Measurements from ENCODE around the gene RHBDL1. TPM values are rescaled to one million over a fixed set of nuclear protein-coding genes. Genes with fewer than 3 reads are reported as not detected.

The RHBDL1 gene
- polyA plus RNA-seq, 1 donor (not counting 4 experiments of a cell fraction or from before 2014, with no cell fraction given), result 0.71 TPM

DNA sequence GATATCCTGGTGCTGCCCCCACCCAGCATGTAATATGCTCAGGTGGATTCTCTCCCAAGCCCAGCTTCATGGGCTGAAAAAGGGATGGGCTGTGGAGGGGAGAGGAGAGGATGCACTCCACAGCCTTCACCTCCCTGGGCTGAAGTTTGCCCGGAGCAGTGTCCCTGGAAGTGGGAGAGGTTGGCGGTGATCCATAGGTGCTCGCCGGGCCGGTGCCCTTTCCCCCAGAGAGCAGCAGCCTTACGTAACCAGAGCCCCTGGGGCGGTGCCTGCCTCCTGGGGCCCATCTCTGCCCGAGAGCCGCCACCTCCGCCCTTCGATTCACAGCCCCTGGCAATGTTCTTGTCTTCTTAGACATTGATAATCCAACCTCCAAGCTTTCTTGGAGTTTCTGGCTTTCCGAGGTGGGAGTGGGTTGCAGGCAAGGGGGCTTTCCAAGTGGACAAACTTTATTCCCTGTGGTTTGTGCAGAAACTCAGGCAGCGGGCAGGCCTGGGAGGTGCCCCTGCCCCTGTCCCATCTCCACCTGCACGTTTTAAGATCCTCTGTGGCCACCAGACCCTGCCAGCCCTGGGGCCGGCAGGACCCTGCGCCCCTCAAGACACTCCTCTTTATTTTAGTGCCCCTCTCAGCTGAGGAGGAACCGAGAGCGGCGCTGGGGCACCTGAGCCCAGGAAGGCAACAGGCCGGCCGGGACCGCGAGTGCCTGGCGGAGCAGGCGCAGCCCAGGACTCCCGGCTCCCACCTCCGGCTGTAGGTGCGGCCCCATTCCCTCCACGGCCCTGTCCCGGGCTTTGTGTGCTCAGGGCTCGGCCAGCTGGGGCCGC lies 29.4 kb upstream of the RHBDL1 start:
- no peak overlapping the region for H3K4me3 ChIP-seq (ENCODE audit: control insufficient read depth in 2 of 3, extremely low read depth in 1 of 3, insufficient read depth in 2 of 3, low read depth in 1 of 3, low read length in 3 of 3)
- DNase-seq (ENCODE audit: low read depth, low spot score), result no peak
- H2AFZ ChIP-seq (ENCODE audit: control insufficient read depth, low read length), result no peak overlapping the region
- no peaks in the 10 kb centered on the region for H3K9me3 ChIP-seq (ENCODE audit: control insufficient read depth, low read depth, low read length)
- dilution Hi-C loops (cut with MboI; ENCODE audit: extremely low pct_ligation_motif_present, low sequenced_read_pairs), result no loop called here
- no peak overlapping the region for H3K4me2 ChIP-seq (ENCODE audit: control insufficient read depth, extremely low read depth, insufficient read depth, low read depth, low read length)
- no peak for TF ChIP-seq EZH2 (IDR thresholded peaks at IDR 0.05; ENCODE audit: low read length)
- TF ChIP-seq, protein P1, sequence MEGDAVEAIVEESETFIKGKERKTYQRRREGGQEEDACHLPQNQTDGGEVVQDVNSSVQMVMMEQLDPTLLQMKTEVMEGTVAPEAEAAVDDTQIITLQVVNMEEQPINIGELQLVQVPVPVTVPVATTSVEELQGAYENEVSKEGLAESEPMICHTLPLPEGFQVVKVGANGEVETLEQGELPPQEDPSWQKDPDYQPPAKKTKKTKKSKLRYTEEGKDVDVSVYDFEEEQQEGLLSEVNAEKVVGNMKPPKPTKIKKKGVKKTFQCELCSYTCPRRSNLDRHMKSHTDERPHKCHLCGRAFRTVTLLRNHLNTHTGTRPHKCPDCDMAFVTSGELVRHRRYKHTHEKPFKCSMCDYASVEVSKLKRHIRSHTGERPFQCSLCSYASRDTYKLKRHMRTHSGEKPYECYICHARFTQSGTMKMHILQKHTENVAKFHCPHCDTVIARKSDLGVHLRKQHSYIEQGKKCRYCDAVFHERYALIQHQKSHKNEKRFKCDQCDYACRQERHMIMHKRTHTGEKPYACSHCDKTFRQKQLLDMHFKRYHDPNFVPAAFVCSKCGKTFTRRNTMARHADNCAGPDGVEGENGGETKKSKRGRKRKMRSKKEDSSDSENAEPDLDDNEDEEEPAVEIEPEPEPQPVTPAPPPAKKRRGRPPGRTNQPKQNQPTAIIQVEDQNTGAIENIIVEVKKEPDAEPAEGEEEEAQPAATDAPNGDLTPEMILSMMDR (optimal IDR thresholded peaks at IDR 0.05 in 1 of 3, IDR thresholded peaks at IDR 0.05 in 1 of 3, conservative IDR thresholded peaks at IDR 0.05 in 1 of 3; ENCODE audit: extremely low read depth in 1 of 3, insufficient read depth in 2 of 3, low read length in 3 of 3), result no peak
- H3K4me1 ChIP-seq (ENCODE audit: control insufficient read depth, extremely low read depth, insufficient read depth, low read length), result peaks cover 16% of the 10 kb centered on the region
- H3K79me2 ChIP-seq (ENCODE audit: control insufficient read depth, insufficient read depth, low read length), result peaks cover 6% of the 10 kb centered on the region
- no peak overlapping the region for H3K9ac ChIP-seq (ENCODE audit: control insufficient read depth, extremely low read depth, insufficient read depth, low read length)
- no peaks in the 10 kb centered on the region for H3K36me3 ChIP-seq (ENCODE audit: control insufficient read depth in 2 of 2, extremely low read depth in 1 of 2, insufficient read depth in 2 of 2, low read length in 2 of 2)
- peaks cover 2% of the 10 kb centered on the region for H3K9me1 ChIP-seq (ENCODE audit: control insufficient read depth, extremely low read depth, insufficient read depth, low read length)
- FAIRE-seq, result no peak
- H3K27me3 ChIP-seq (ENCODE audit: control insufficient read depth, extremely low read depth, insufficient read depth, low read length), result no peaks in the 10 kb centered on the region
- no peak overlapping the region for H3K27ac ChIP-seq (ENCODE audit: control insufficient read depth, insufficient read depth, low read length)
- H4K20me1 ChIP-seq (ENCODE audit: control insufficient read depth, extremely low read depth, insufficient read depth, low read length), result no peaks in the 10 kb centered on the region

- H2AFZ ChIP-seq (ENCODE audit: control insufficient read depth, low read length), result no peak overlapping the region
- H3K79me2 ChIP-seq (ENCODE audit: control insufficient read depth, insufficient read depth, low read length), result peaks cover 6% of the 10 kb centered on the region
- DNase-seq (ENCODE audit: low read depth, low spot score) (no peak), FAIRE-seq (no peak)
- H3K9me3 ChIP-seq (ENCODE audit: control insufficient read depth, low read depth, low read length), result no peaks in the 10 kb centered on the region
- no peaks in the 10 kb centered on the region for H3K36me3 ChIP-seq (ENCODE audit: control insufficient read depth in 2 of 2, extremely low read depth in 1 of 2, insufficient read depth in 2 of 2, low read length in 2 of 2)
- TF ChIP-seq, protein P1 (optimal IDR thresholded peaks at IDR 0.05 in 1 of 3, IDR thresholded peaks at IDR 0.05 in 1 of 3, conservative IDR thresholded peaks at IDR 0.05 in 1 of 3; ENCODE audit: extremely low read depth in 1 of 3, insufficient read depth in 2 of 3, low read length in 3 of 3), result no peak
- TF ChIP-seq EZH2 (IDR thresholded peaks at IDR 0.05; ENCODE audit: low read length), result no peak
- no peaks in the 10 kb centered on the region for H3K27me3 ChIP-seq (ENCODE audit: control insufficient read depth, extremely low read depth, insufficient read depth, low read length)
- dilution Hi-C loops (cut with MboI; ENCODE audit: extremely low pct_ligation_motif_present, low sequenced_read_pairs), result no loop called here
- H3K4me3 ChIP-seq (ENCODE audit: control insufficient read depth in 2 of 3, extremely low read depth in 1 of 3, insufficient read depth in 2 of 3, low read depth in 1 of 3, low read length in 3 of 3), result no peak overlapping the region
- peaks cover 2% of the 10 kb centered on the region for H3K9me1 ChIP-seq (ENCODE audit: control insufficient read depth, extremely low read depth, insufficient read depth, low read length)
- H3K27ac ChIP-seq (ENCODE audit: control insufficient read depth, insufficient read depth, low read length), result no peak overlapping the region
- H4K20me1 ChIP-seq (ENCODE audit: control insufficient read depth, extremely low read depth, insufficient read depth, low read length), result no peaks in the 10 kb centered on the region
- H3K4me2 ChIP-seq (ENCODE audit: control insufficient read depth, extremely low read depth, insufficient read depth, low read depth, low read length), result no peak overlapping the region
- no peak overlapping the region for H3K9ac ChIP-seq (ENCODE audit: control insufficient read depth, extremely low read depth, insufficient read depth, low read length)
- peaks cover 16% of the 10 kb centered on the region for H3K4me1 ChIP-seq (ENCODE audit: control insufficient read depth, extremely low read depth, insufficient read depth, low read length)
Observed at GRCh38 chr16:646679-647172, 28.7 kb upstream of the RHBDL1 start.
